ENCODE measurements around the gene PF4V1.

DNA sequence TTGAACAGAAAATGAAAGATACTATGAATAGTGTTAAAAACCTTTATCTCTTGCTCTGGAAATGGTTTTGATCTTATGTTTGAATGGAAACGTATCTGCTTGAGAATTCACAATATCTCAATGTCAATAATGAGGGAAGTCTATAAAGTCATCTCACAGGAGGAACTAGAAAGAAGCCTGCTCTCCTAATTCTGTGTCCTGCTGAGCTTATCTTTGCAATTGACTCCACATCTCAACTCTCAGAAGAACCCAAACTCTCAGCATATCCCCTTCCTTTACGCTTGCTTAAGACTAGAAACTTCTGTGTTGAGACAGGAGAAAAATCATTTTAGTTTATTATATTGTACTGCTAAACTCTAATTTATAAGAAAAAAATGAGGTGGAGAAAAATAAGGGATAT is 8.3 kb upstream of the PF4V1 start:
- no peak for TF ChIP-seq CTCF (IDR thresholded peaks at IDR 0.05)
- no peak for TF ChIP-seq POLR2A (IDR thresholded peaks at IDR 0.05)
